Measurements from ENCODE around the gene C1QTNF3. TPM values are rescaled to one million over a fixed set of nuclear protein-coding genes. Genes with fewer than 3 reads are reported as not detected.

The C1QTNF3 gene
- total RNA-seq, 1 donor from 2014 or later = 7.7 TPM

GRCh38 chr5:34038838-34039237 lies 4.2 kb downstream of the C1QTNF3 start:
- ChIA-PET POLR2A (no interaction called here), CTCF (no interaction called here)
- Mint-ChIP-seq H3K4me1 (peaks cover 17% of the 10 kb centered on the region), H3K27me3 (no peaks in the 10 kb centered on the region), H3K27ac (no peak overlapping the region), H3K36me3 (ENCODE audit: low read depth) (peaks cover 12% of the 10 kb centered on the region), H3K4me3 (no peak overlapping the region), H3K9me3 (no peaks in the 10 kb centered on the region)
- ATAC-seq (ENCODE audit: low read depth) (no peak), DNase-seq (no peak)
- intact Hi-C loops (cut with micrococcal nuclease) = no loop called here
- TF ChIP-seq CTCF (IDR thresholded peaks at IDR 0.05) = no peak

- no peak overlapping the region for H3K27ac Mint-ChIP-seq
- no peak for ATAC-seq (ENCODE audit: low read depth)
- intact Hi-C loops (cut with micrococcal nuclease) = no loop called here
- peaks cover 14% of the 10 kb centered on the region for H3K36me3 Mint-ChIP-seq (ENCODE audit: low read depth)
- ChIA-PET POLR2A (no interaction called here), CTCF (no interaction called here)
- no peak for TF ChIP-seq CTCF (IDR thresholded peaks at IDR 0.05)
- DNase-seq = no peak
- no peaks in the 10 kb centered on the region for H3K9me3 Mint-ChIP-seq
- no peaks in the 10 kb centered on the region for H3K27me3 Mint-ChIP-seq
- H3K4me3 Mint-ChIP-seq = no peak overlapping the region
- H3K4me1 Mint-ChIP-seq = peaks cover 13% of the 10 kb centered on the region
Observed at GRCh38 chr5:34038390-34038789, 4.6 kb downstream of the C1QTNF3 start.

GRCh38 chr5:34037726-34038125 lies 5.3 kb downstream of the C1QTNF3 start:
- Mint-ChIP-seq H3K27me3 (no peaks in the 10 kb centered on the region), H3K27ac (no peak overlapping the region), H3K4me1 (peaks cover 8% of the 10 kb centered on the region), H3K9me3 (no peaks in the 10 kb centered on the region), H3K4me3 (no peak overlapping the region), H3K36me3 (ENCODE audit: low read depth) (peaks cover 20% of the 10 kb centered on the region)
- intact Hi-C loops (cut with micrococcal nuclease) = no loop called here
- no peak for TF ChIP-seq CTCF (IDR thresholded peaks at IDR 0.05)
- ATAC-seq (ENCODE audit: low read depth) (no peak), DNase-seq (no peak)
- POLR2A ChIA-PET = no interaction called here
- CTCF ChIA-PET = no interaction called here

GRCh38 chr5:34035756-34036155 lies 7.3 kb downstream of the C1QTNF3 start:
- POLR2A ChIA-PET = no interaction called here
- no peaks in the 10 kb centered on the region for H3K27me3 Mint-ChIP-seq
- H3K4me1 Mint-ChIP-seq = no peaks in the 10 kb centered on the region
- no peak overlapping the region for H3K4me3 Mint-ChIP-seq
- DNase-seq (no peak), ATAC-seq (ENCODE audit: low read depth) (no peak)
- CTCF ChIA-PET = no interaction called here
- no peak for TF ChIP-seq CTCF (IDR thresholded peaks at IDR 0.05)
- no peak overlapping the region for H3K27ac Mint-ChIP-seq
- no peaks in the 10 kb centered on the region for H3K9me3 Mint-ChIP-seq
- peaks cover 30% of the 10 kb centered on the region for H3K36me3 Mint-ChIP-seq (ENCODE audit: low read depth)
- intact Hi-C loops (cut with micrococcal nuclease) = no loop called here

GRCh38 chr5:34034534-34035327 lies 8.3 kb downstream of the C1QTNF3 start:
- Mint-ChIP-seq H3K36me3 (ENCODE audit: low read depth) (peaks cover 35% of the 10 kb centered on the region), H3K27me3 (no peaks in the 10 kb centered on the region), H3K27ac (no peak overlapping the region), H3K4me1 (no peaks in the 10 kb centered on the region), H3K9me3 (no peaks in the 10 kb centered on the region), H3K4me3 (no peak overlapping the region)
- DNase-seq (no peak), ATAC-seq (ENCODE audit: low read depth) (no peak)
- ChIA-PET CTCF (no interaction called here), POLR2A (no interaction called here)
- intact Hi-C loops (cut with micrococcal nuclease) = no loop called here
- no peak for TF ChIP-seq CTCF (IDR thresholded peaks at IDR 0.05)

Data from activated B cell treated with CpG ODN at 0.5 μM for 24 hours (primary cell).